H1 (cell line): ENCODE results near the gene BCKDHB. TPM values are rescaled to one million over a fixed set of nuclear protein-coding genes. Genes with fewer than 3 reads are reported as not detected.

Source experiments
- CTCF ChIA-PET: fragments of 300-600 bp; sonication (Branson Sonifier 250); formaldehyde crosslinking; loops from one replicate; lab custom pipeline; 2021; ENCODE audit not compliant: partially characterized antibody; lab: Charles Lee
- POLR2A ChIA-PET: fragments of 300-600 bp; sonication (Branson Sonifier 250); formaldehyde crosslinking; loops from one replicate; lab custom pipeline; 2021; ENCODE audit warnings: inconsistent platforms; ENCODE audit not compliant: partially characterized antibody; lab: Charles Lee
- DNase-seq, 2 experiments: peaks; one replicate each; pipeline versions ENCODE4 v3.0.0 to v3.0.0-alpha.2; 2010 to 2022; ENCODE audit warnings: low spot score in 2 of 2, low read depth in 1 of 2, mixed read lengths in 1 of 2
- FAIRE-seq: peaks from 2 replicates; lab custom pipeline; 2011; peaks lifted over from hg19 to GRCh38; lab: Jason Lieb, UNC
- H2AFZ ChIP-seq: 2 replicates; pipeline ENCODE4 v1.8.1; 2012; ENCODE audit warnings: low read length, inconsistent platforms
- H2AK5ac ChIP-seq: 2 replicates; pipeline ENCODE4 v1.6.1; 2013; ENCODE audit warnings: low read depth, low read length
- H2BK120ac ChIP-seq: replicated peaks from 2 replicates; pipeline ENCODE3; 2013; ENCODE audit warnings: low read depth, low read length, inconsistent platforms
- H2BK12ac ChIP-seq: 2 replicates; pipeline ENCODE4 v1.6.1; 2013; ENCODE audit warnings: low read depth, low read length
- H2BK15ac ChIP-seq: 2 replicates; pipeline ENCODE4 v1.6.1; 2013; ENCODE audit warnings: low read length
- H2BK20ac ChIP-seq: 2 replicates; pipeline ENCODE4 v1.6.1; 2013; ENCODE audit warnings: low read length
- H2BK5ac ChIP-seq: 2 replicates; pipeline ENCODE4 v1.6.1; 2013; ENCODE audit warnings: low read depth, low read length
- H3K14ac ChIP-seq: 2 replicates; pipeline ENCODE4 v1.6.1; 2013; ENCODE audit warnings: inconsistent platforms; ENCODE audit not compliant: insufficient read length
- H3K18ac ChIP-seq: 2 replicates; pipeline ENCODE4 v1.6.1; 2013; ENCODE audit warnings: low read length; ENCODE audit errors: extremely low read depth
- H3K23ac ChIP-seq: 2 replicates; pipeline ENCODE4 v1.6.1; 2013; ENCODE audit warnings: inconsistent platforms; ENCODE audit not compliant: insufficient read length
- H3K23me2 ChIP-seq: 2 replicates; pipeline ENCODE4 v1.6.1; 2013; ENCODE audit warnings: low read depth, low read length
- H3K27ac ChIP-seq: 2 replicates; pipeline ENCODE4 v1.6.1; 2011; ENCODE audit warnings: low read depth, low read length, inconsistent platforms
- H3K27me3 ChIP-seq, 4 experiments: replicated peaks in 1 of 4; 1 replicate in 1 of 4; 2 replicates in 3 of 4; pipeline versions ENCODE4 v1.6.1 to v1.8.1; 2011 to 2013; ENCODE audit warnings: low read length in 3 of 4, mild to moderate bottlenecking in 3 of 4, inconsistent platforms in 2 of 4, mixed read lengths in 2 of 4, moderate library complexity in 1 of 4; ENCODE audit not compliant: control insufficient read depth in 3 of 4, insufficient read depth in 3 of 4; ENCODE audit errors: extremely low read depth in 1 of 4
- H3K36me3 ChIP-seq, 4 experiments: 2 replicates each; pipeline versions ENCODE4 v1.6.1 to v1.8.1; 2011 to 2013; ENCODE audit warnings: mild to moderate bottlenecking in 4 of 4, low read length in 3 of 4, moderate library complexity in 2 of 4, control low read depth in 1 of 4, inconsistent platforms in 1 of 4; ENCODE audit not compliant: insufficient read depth in 4 of 4, control insufficient read depth in 2 of 4
- H3K4ac ChIP-seq: replicated peaks from 2 replicates; pipeline ENCODE3; 2013; ENCODE audit warnings: low read length, low read depth, mixed read lengths, inconsistent platforms; ENCODE audit not compliant: insufficient read length
- H3K4me1 ChIP-seq, 4 experiments: replicated peaks in 1 of 4; 1 replicate in 1 of 4; 2 replicates in 3 of 4; pipeline versions ENCODE4 v1.6.1 to v1.8.1; 2011 to 2013; ENCODE audit warnings: low read length in 3 of 4, inconsistent platforms in 2 of 4, mixed read lengths in 1 of 4; ENCODE audit not compliant: insufficient read depth in 4 of 4, control insufficient read depth in 3 of 4
- H3K4me2 ChIP-seq, 2 experiments: 2 replicates each; pipeline versions ENCODE4 v1.6.1 to v1.8.1; 2011 to 2013; ENCODE audit warnings: low read depth in 2 of 2, low read length in 2 of 2, control low read depth in 1 of 2, inconsistent platforms in 1 of 2, mild to moderate bottlenecking in 1 of 2; ENCODE audit not compliant: insufficient read depth in 1 of 2
- H3K4me3 ChIP-seq, 4 experiments: fragments of 200-600, 300-600 bp in 1 of 4; sonication (generic), shearing (Covaris generic), sonication (Bioruptor Twin) in 1 of 4; 2 replicates each; pipeline versions ENCODE4 v1.5.1 to v1.8.1; 2011 to 2016; ENCODE audit warnings: low read length in 4 of 4, low read depth in 3 of 4, control low read depth in 2 of 4, inconsistent platforms in 2 of 4, mild to moderate bottlenecking in 2 of 4, mixed read lengths in 1 of 4, moderate library complexity in 1 of 4; ENCODE audit not compliant: insufficient read depth in 2 of 4; ENCODE audit errors: extremely low read depth in 1 of 4
- H3K56ac ChIP-seq: replicated peaks from 2 replicates; pipeline ENCODE3; 2013; ENCODE audit warnings: low read depth, mild to moderate bottlenecking, mixed read lengths, low read length, inconsistent platforms; ENCODE audit not compliant: insufficient read length
- H3K79me1 ChIP-seq: 2 replicates; pipeline ENCODE4 v1.6.1; 2013; ENCODE audit warnings: low read depth, low read length, control low read depth
- H3K79me2 ChIP-seq, 2 experiments: 2 replicates each; pipeline versions ENCODE4 v1.6.1 to v1.8.1; 2012 to 2013; ENCODE audit warnings: low read length in 2 of 2, mild to moderate bottlenecking in 2 of 2, inconsistent platforms in 1 of 2; ENCODE audit not compliant: insufficient read depth in 2 of 2, control insufficient read depth in 1 of 2
- H3K9ac ChIP-seq, 4 experiments: replicated peaks in 1 of 4; 1 replicate in 1 of 4; 2 replicates in 3 of 4; pipeline versions ENCODE4 v1.6.1 to v1.8.1; 2011 to 2013; ENCODE audit warnings: low read depth in 3 of 4, low read length in 3 of 4, control low read depth in 2 of 4, mild to moderate bottlenecking in 2 of 4, moderate library complexity in 2 of 4, inconsistent platforms in 1 of 4; ENCODE audit errors: extremely low read depth in 1 of 4
- H3K9me3 ChIP-seq, 2 experiments: 2 replicates each; pipeline versions ENCODE4 v1.6.1 to v1.8.1; 2012 to 2013; ENCODE audit warnings: mild to moderate bottlenecking in 2 of 2, moderate library complexity in 2 of 2, control low read depth in 1 of 2, inconsistent platforms in 1 of 2, low read depth in 1 of 2, low read length in 1 of 2, mixed read lengths in 1 of 2; ENCODE audit not compliant: insufficient read depth in 2 of 2
- H4K20me1 ChIP-seq, 2 experiments: replicated peaks in 1 of 2; 2 replicates each; pipeline versions ENCODE3 to v1.8.1; 2011 to 2013; ENCODE audit warnings: inconsistent platforms in 2 of 2, low read length in 2 of 2, mild to moderate bottlenecking in 1 of 2; ENCODE audit not compliant: insufficient read depth in 2 of 2, control insufficient read depth in 1 of 2
- H4K5ac ChIP-seq: 2 replicates; pipeline ENCODE4 v1.6.1; 2013; ENCODE audit warnings: low read length, low read depth, mixed read lengths, inconsistent platforms; ENCODE audit not compliant: insufficient read length
- H4K8ac ChIP-seq: 2 replicates; pipeline ENCODE4 v1.8.0; 2013; ENCODE audit warnings: mild to moderate bottlenecking, moderate library complexity, low read length, inconsistent platforms; ENCODE audit not compliant: insufficient read depth; ENCODE audit errors: extremely low read depth
- H4K91ac ChIP-seq: replicated peaks from 2 replicates; pipeline ENCODE3; 2013; ENCODE audit warnings: low read length, mixed read lengths, inconsistent platforms; ENCODE audit not compliant: insufficient read length
- CEBPB ChIP-seq: IDR thresholded peaks from 2 replicates; pipeline ENCODE4 v1.6.1; 2012; ENCODE audit warnings: low read depth, low read length
- CREB1 ChIP-seq: IDR thresholded peaks from 2 replicates; pipeline ENCODE4 v1.6.1; 2012; ENCODE audit warnings: inconsistent platforms
- FOSL1 ChIP-seq: IDR thresholded peaks from 2 replicates; pipeline ENCODE4 v1.6.1; 2011; ENCODE audit warnings: mild to moderate bottlenecking, low read depth, low read length, moderate library complexity; ENCODE audit not compliant: insufficient read depth
- GABPA ChIP-seq: IDR thresholded peaks from 2 replicates; pipeline ENCODE4 v1.6.1; 2011; ENCODE audit warnings: mild to moderate bottlenecking, low read length, moderate library complexity, borderline replicate concordance; ENCODE audit not compliant: insufficient read depth
- PHF8 ChIP-seq: fragments of 200-600 bp; sonication (generic); conservative IDR thresholded peaks from 2 replicates; pipeline ENCODE4 v1.7.1; 2012; ENCODE audit warnings: low read depth, mild to moderate bottlenecking, inconsistent platforms, low read length, moderate library complexity
- RAD21 ChIP-seq, 2 experiments: IDR thresholded peaks in 1 of 2; conservative IDR thresholded peaks in 1 of 2; 2 replicates each; pipeline ENCODE4 v1.6.1; 2011; ENCODE audit warnings: low read depth in 2 of 2, low read length in 2 of 2, improper control_type of control experiment in 1 of 2, inconsistent platforms in 1 of 2, mild to moderate bottlenecking in 1 of 2, moderate library complexity in 1 of 2
- SAP30 ChIP-seq: fragments of 300-600 bp; sonication (generic); IDR thresholded peaks from 2 replicates; pipeline ENCODE4 v1.7.1; 2012; ENCODE audit warnings: low read length, moderate library complexity, mild to moderate bottlenecking, inconsistent platforms; ENCODE audit not compliant: insufficient read depth, insufficient replicate concordance
- SIN3A ChIP-seq, 2 experiments: IDR thresholded peaks in 1 of 2; conservative IDR thresholded peaks in 1 of 2; 2 replicates each; pipeline ENCODE4 v1.6.1; 2011 to 2012; ENCODE audit warnings: low read length in 2 of 2, improper control_type of control experiment in 1 of 2, low read depth in 1 of 2, mild to moderate bottlenecking in 1 of 2
- SP1 ChIP-seq: IDR thresholded peaks from 2 replicates; pipeline ENCODE4 v1.6.1; 2011; ENCODE audit warnings: low read depth, low read length
- TAF1 ChIP-seq: IDR thresholded peaks from 2 replicates; pipeline ENCODE4 v1.6.1; 2011; ENCODE audit warnings: mild to moderate bottlenecking, low read depth, low read length
- YY1 ChIP-seq: IDR thresholded peaks from 2 replicates; pipeline ENCODE4 v1.6.1; 2011; ENCODE audit warnings: low read depth, mild to moderate bottlenecking, low read length
- WGBS, 2 experiments: shearing (Covaris generic) in 1 of 2; methylation state at CpG; one replicate each; pipeline versions ENCODE4 v1.1.6 to v1.1.7; 2013 to 2015; ENCODE audit warnings: low lambda C conversion rate in 2 of 2, mixed read lengths in 2 of 2, inconsistent platforms in 1 of 2, low coverage in 1 of 2, missing lambda C conversion rate in 1 of 2; ENCODE audit not compliant: insufficient replicate concordance in 2 of 2, insufficient coverage in 1 of 2, insufficient read length in 1 of 2; ENCODE audit errors: extremely low coverage in 1 of 2, missing lambda C conversion rate in 1 of 2; 5-methylcytosine and 5-hydroxymethylcytosine counted together
- polyA plus RNA-seq, 7 experiments: library from polyadenylated mRNA; depleted of rRNA in 3 of 7; stranded (reverse) in 5 of 7; unstranded in 2 of 7; fragments of >200 nt in 5 of 7; fragments of 200-250 nt in 2 of 7; gene quantifications; 1 replicate in 5 of 7; 2 replicates in 1 of 7; 4 replicates in 1 of 7; pipeline versions ENCODE4 v1.2.1 to v1.2.3, GENCODE V29; 2011 to 2013; ENCODE audit warnings: missing spikeins in 2 of 7, mixed read lengths in 2 of 7
- total RNA-seq: library from RNA; stranded (reverse); fragmentation: NEBNext Ultra II Directional; extraction: Animal tissue kit (Norgen Biotek cat#: 25700); gene quantifications from 2 replicates; pipeline ENCODE4 v1.2.1, GENCODE V29; 2021
- TF ChIP-seq, protein P1 (sequence below): IDR thresholded peaks from 2 replicates; pipeline ENCODE4 v1.6.1; 2011; ENCODE audit warnings: low read length, improper control_type of control experiment

The BCKDHB gene
- total and polyA plus RNA-seq, 2 of the 8 experiments (the other 6 are each of a cell fraction or from before 2014, with no cell fraction given), result 22.1 to 30.8 TPM

DNA sequence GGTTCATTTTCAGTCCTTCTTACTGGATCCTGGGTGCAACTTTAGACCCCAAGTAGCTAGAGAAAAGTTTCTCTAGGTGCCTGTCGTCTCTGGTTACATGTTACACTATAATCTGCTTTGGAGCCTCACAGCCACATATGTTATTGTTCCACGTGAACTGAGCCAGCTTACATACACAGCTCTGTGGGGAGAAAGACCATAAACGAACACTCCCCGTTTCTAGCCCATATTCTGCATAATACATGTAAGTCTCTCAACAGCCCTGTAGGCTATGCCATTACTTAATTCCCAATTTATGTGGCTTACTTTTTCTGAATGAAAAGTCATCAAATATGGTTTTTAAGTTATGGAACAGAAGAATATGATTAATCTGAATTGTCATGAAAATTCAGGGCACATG is 233.8 kb downstream of the BCKDHB start:
- Histone ChIP-seq H3K36me3 (no peaks in the 10 kb centered on the region), H2BK5ac (no peak overlapping the region), H2AK5ac (no peak overlapping the region), H3K56ac (no peak overlapping the region), H3K23me2 (no peaks in the 10 kb centered on the region), H3K79me1 (no peaks in the 10 kb centered on the region), H3K4me2 (no peak overlapping the region), H3K14ac (no peak overlapping the region), H3K27ac (no peak overlapping the region), H2BK15ac (no peak overlapping the region), H3K18ac (no peak overlapping the region), H2BK120ac (peak overlapping the region; percentile 66), H3K4ac (no peak overlapping the region), H4K5ac (no peak overlapping the region), H4K8ac (no peak overlapping the region), H4K91ac (no peak overlapping the region), H3K27me3 (no peaks in the 10 kb centered on the region), H2BK20ac (no peak overlapping the region), H3K9me3 (no peaks in the 10 kb centered on the region), H3K4me3 (no peak overlapping the region), H3K79me2 (no peaks in the 10 kb centered on the region), H2AFZ (no peak overlapping the region), H3K23ac (no peak overlapping the region), H3K9ac (no peak overlapping the region), H4K20me1 (no peaks in the 10 kb centered on the region), H2BK12ac (no peak overlapping the region), H3K4me1 (peaks cover 0 to 3% (median 1%) of the 10 kb centered on the region in 4 experiments; a peak in 2 of 7 replicates)
- DNase-seq, result no peak
- CTCF ChIA-PET, result interaction anchor here (1.2 kb wide), 1 partner anchor 36 kb away, joined by 4 read pairs; no protein-coding TSS in a partner anchor
- no peak for FAIRE-seq
- POLR2A ChIA-PET, result no interaction called here
- 89% methylated on average over 4 of the region's 4 CpGs; no CpG with 5 or more reads in 1 of the 2 experiments for WGBS, 2 experiments
- TF ChIP-seq, protein P1, sequence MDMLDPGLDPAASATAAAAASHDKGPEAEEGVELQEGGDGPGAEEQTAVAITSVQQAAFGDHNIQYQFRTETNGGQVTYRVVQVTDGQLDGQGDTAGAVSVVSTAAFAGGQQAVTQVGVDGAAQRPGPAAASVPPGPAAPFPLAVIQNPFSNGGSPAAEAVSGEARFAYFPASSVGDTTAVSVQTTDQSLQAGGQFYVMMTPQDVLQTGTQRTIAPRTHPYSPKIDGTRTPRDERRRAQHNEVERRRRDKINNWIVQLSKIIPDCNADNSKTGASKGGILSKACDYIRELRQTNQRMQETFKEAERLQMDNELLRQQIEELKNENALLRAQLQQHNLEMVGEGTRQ, result no peak
- TF ChIP-seq SAP30, result no peak
- TF ChIP-seq TAF1, result no peak
- TF ChIP-seq GABPA, result no peak
- TF ChIP-seq YY1, result no peak
- TF ChIP-seq CEBPB, result no peak
- TF ChIP-seq CREB1, result no peak
- TF ChIP-seq PHF8, result no peak
- TF ChIP-seq SIN3A (conservative IDR thresholded peaks at IDR 0.05 in 1 of 2, IDR thresholded peaks at IDR 0.05 in 1 of 2; ENCODE audit: low read depth in 1 of 2, low read length in 2 of 2), result no peak
- no peak for TF ChIP-seq SP1
- TF ChIP-seq FOSL1, result no peak
- TF ChIP-seq RAD21 (IDR thresholded peaks at IDR 0.05 in 1 of 2, conservative IDR thresholded peaks at IDR 0.05 in 1 of 2; ENCODE audit: low read depth in 2 of 2, low read length in 2 of 2), result no peak
